ENCODE data around the gene HM13. TPM values are rescaled to one million over a fixed set of nuclear protein-coding genes. Genes with fewer than 3 reads are reported as not detected.
A peak's percentile ranks its signal among the peaks of the same experiment; 100 is the strongest.

Gene HM13
- total and polyA plus RNA-seq, 2 of the 13 experiments (the other 11 are each of a cell fraction or from before 2014, with no cell fraction given), result 118 to 243 TPM

DNA sequence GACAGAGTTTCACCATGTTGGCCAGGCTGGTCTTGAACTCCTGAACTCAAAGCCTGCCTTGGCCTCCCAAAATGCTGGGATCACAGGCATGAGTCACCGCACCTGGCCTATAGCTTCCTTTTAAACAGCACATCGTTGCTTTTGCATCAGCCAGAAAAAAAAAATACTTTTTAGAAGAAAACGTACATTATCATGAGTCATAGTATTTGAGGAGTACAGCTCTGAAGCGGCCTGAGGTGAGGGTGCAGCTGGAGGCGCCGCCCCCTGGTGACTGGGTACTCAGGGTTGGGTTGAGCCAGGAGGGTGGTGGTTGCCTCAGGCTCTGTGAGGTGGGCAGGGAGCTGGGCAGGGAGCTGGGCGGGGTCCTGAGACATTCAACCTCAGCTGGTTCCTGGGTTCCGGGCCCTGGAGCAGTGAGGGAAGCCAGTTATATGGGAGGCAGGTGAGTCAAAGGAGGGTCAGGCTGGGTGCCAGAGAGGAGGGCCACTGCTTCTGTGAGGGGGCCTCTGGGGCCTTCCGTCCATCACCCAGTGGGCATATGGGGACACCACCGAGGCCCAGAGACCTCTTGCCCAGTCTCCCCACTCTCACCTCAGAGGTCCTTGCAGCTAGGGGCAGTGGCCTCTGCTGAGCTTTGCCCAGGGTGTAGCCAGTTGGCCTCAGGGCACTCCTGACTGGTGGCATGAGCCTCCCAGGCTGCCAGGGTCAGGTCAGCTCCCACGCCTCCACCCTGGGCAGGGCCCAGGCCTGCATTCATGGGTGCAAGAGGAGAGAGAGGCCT is 79.2 kb downstream of the HM13 start (continued):
- no peak for TF ChIP-seq ZNF354B (CRISPR knock-in tag; IDR thresholded peaks at IDR 0.05)
- TF ChIP-seq ZNF143 (CRISPR knock-in tag; IDR thresholded peaks at IDR 0.05), result no peak
- TF ChIP-seq ZNF136 (CRISPR knock-in tag; IDR thresholded peaks at IDR 0.05; ENCODE audit: low read depth), result no peak
- peak; percentile 37; the same call in 1 of the 2 replicates for TF ChIP-seq TBX2 (CRISPR knock-in tag; IDR thresholded peaks at IDR 0.05; ENCODE audit: borderline replicate concordance)
- no peak for TF ChIP-seq ZNF619 (CRISPR knock-in tag; IDR thresholded peaks at IDR 0.05)
- TF ChIP-seq SMC3 (IDR thresholded peaks at IDR 0.05; ENCODE audit: low read length), result no peak
- TF ChIP-seq ZNF761 (CRISPR knock-in tag; conservative IDR thresholded peaks at IDR 0.05), result no peak
- TF ChIP-seq, protein P1, sequence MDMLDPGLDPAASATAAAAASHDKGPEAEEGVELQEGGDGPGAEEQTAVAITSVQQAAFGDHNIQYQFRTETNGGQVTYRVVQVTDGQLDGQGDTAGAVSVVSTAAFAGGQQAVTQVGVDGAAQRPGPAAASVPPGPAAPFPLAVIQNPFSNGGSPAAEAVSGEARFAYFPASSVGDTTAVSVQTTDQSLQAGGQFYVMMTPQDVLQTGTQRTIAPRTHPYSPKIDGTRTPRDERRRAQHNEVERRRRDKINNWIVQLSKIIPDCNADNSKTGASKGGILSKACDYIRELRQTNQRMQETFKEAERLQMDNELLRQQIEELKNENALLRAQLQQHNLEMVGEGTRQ (IDR thresholded peaks at IDR 0.05; ENCODE audit: low read depth, low read length), result no peak
- TF ChIP-seq, protein P1 (CRISPR knock-in tag; IDR thresholded peaks at IDR 0.05; ENCODE audit: borderline replicate concordance), result no peak
- peak; percentile 56; the same call in 1 of the 2 replicates for TF ChIP-seq ZNF350 (CRISPR knock-in tag; IDR thresholded peaks at IDR 0.05; ENCODE audit: borderline replicate concordance, low read depth)
- TF ChIP-seq ZNF569 (CRISPR knock-in tag; IDR thresholded peaks at IDR 0.05; ENCODE audit: borderline replicate concordance), result no peak
- TF ChIP-seq, protein P2, sequence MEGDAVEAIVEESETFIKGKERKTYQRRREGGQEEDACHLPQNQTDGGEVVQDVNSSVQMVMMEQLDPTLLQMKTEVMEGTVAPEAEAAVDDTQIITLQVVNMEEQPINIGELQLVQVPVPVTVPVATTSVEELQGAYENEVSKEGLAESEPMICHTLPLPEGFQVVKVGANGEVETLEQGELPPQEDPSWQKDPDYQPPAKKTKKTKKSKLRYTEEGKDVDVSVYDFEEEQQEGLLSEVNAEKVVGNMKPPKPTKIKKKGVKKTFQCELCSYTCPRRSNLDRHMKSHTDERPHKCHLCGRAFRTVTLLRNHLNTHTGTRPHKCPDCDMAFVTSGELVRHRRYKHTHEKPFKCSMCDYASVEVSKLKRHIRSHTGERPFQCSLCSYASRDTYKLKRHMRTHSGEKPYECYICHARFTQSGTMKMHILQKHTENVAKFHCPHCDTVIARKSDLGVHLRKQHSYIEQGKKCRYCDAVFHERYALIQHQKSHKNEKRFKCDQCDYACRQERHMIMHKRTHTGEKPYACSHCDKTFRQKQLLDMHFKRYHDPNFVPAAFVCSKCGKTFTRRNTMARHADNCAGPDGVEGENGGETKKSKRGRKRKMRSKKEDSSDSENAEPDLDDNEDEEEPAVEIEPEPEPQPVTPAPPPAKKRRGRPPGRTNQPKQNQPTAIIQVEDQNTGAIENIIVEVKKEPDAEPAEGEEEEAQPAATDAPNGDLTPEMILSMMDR (CRISPR knock-in tag; IDR thresholded peaks at IDR 0.05), result peak; percentile 63
- no peak for TF ChIP-seq ONECUT2 (CRISPR knock-in tag; IDR thresholded peaks at IDR 0.05)
- TF ChIP-seq ZNF20 (CRISPR knock-in tag; IDR thresholded peaks at IDR 0.05), result no peak
- TF ChIP-seq ZNF441 (CRISPR knock-in tag; IDR thresholded peaks at IDR 0.05; ENCODE audit: borderline replicate concordance), result 0 out of 2 replicates have a peak, but pooled peaks have one; percentile 11
- TF ChIP-seq ZFP37 (CRISPR knock-in tag; IDR thresholded peaks at IDR 0.05; ENCODE audit: borderline replicate concordance), result no peak
- no peak for TF ChIP-seq PCBP2 (optimal IDR thresholded peaks at IDR 0.05; ENCODE audit: low read depth, low read length, poor library complexity, severe bottlenecking)
- TF ChIP-seq, protein P3, sequence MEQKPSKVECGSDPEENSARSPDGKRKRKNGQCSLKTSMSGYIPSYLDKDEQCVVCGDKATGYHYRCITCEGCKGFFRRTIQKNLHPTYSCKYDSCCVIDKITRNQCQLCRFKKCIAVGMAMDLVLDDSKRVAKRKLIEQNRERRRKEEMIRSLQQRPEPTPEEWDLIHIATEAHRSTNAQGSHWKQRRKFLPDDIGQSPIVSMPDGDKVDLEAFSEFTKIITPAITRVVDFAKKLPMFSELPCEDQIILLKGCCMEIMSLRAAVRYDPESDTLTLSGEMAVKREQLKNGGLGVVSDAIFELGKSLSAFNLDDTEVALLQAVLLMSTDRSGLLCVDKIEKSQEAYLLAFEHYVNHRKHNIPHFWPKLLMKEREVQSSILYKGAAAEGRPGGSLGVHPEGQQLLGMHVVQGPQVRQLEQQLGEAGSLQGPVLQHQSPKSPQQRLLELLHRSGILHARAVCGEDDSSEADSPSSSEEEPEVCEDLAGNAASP (CRISPR knock-in tag; IDR thresholded peaks at IDR 0.05; ENCODE audit: borderline replicate concordance), result no peak
- peak; percentile 55; the same call in 1 of the 2 replicates for TF ChIP-seq SOX5 (CRISPR knock-in tag; IDR thresholded peaks at IDR 0.05; ENCODE audit: borderline replicate concordance)
- no peak for TF ChIP-seq ZNF563 (CRISPR knock-in tag; IDR thresholded peaks at IDR 0.05)
- TF ChIP-seq, protein P4, sequence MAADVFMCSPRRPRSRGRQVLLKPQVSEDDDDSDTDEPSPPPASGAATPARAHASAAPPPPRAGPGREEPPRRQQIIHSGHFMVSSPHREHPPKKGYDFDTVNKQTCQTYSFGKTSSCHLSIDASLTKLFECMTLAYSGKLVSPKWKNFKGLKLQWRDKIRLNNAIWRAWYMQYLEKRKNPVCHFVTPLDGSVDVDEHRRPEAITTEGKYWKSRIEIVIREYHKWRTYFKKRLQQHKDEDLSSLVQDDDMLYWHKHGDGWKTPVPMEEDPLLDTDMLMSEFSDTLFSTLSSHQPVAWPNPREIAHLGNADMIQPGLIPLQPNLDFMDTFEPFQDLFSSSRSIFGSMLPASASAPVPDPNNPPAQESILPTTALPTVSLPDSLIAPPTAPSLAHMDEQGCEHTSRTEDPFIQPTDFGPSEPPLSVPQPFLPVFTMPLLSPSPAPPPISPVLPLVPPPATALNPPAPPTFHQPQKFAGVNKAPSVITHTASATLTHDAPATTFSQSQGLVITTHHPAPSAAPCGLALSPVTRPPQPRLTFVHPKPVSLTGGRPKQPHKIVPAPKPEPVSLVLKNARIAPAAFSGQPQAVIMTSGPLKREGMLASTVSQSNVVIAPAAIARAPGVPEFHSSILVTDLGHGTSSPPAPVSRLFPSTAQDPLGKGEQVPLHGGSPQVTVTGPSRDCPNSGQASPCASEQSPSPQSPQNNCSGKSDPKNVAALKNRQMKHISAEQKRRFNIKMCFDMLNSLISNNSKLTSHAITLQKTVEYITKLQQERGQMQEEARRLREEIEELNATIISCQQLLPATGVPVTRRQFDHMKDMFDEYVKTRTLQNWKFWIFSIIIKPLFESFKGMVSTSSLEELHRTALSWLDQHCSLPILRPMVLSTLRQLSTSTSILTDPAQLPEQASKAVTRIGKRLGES (CRISPR knock-in tag; IDR thresholded peaks at IDR 0.05; ENCODE audit: borderline replicate concordance), result no peak

Data from HepG2 (cell line).